ENCODE results near the gene ZNF45.

DNA sequence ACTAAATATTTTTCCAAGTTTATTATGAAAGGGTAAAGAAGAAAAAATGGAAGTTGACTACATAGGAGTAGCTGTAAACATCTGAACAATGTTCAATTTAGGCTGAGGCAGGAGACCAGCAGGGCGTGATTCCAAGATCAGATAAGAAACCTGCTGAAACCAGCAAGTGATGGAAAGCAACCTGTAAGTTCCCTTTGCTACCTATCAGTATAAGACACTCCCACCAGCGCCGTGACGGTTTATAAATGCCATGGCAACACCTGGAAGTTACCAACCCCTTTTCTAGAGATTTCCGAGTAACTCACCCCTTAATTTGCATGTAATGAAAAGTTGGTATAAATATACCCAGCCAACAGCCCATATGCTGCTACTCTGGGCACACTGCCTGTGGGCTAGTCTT lies 1.1 kb upstream of the ZNF45 start:
- TF ChIP-seq, protein P1, sequence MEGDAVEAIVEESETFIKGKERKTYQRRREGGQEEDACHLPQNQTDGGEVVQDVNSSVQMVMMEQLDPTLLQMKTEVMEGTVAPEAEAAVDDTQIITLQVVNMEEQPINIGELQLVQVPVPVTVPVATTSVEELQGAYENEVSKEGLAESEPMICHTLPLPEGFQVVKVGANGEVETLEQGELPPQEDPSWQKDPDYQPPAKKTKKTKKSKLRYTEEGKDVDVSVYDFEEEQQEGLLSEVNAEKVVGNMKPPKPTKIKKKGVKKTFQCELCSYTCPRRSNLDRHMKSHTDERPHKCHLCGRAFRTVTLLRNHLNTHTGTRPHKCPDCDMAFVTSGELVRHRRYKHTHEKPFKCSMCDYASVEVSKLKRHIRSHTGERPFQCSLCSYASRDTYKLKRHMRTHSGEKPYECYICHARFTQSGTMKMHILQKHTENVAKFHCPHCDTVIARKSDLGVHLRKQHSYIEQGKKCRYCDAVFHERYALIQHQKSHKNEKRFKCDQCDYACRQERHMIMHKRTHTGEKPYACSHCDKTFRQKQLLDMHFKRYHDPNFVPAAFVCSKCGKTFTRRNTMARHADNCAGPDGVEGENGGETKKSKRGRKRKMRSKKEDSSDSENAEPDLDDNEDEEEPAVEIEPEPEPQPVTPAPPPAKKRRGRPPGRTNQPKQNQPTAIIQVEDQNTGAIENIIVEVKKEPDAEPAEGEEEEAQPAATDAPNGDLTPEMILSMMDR (conservative IDR thresholded peaks at IDR 0.05; ENCODE audit: low read length) = no peak
- no peak for TF ChIP-seq EZH2phosphoT487 (IDR thresholded peaks at IDR 0.05; ENCODE audit: borderline replicate concordance)
